Mesangial cell (primary cell): ENCODE results near the gene HTR2B. TPM values are rescaled to one million over a fixed set of nuclear protein-coding genes. Genes with fewer than 3 reads are reported as not detected.

Experiments used
- total RNA-seq: library from RNA; depleted of rRNA; stranded (reverse); fragments of >200 nt; gene quantifications from 2 replicates; pipeline ENCODE4 v1.2.3, GENCODE V29; 2015

The HTR2B gene
- 0.33 and 2.0 TPM in 2 replicates for total RNA-seq

GRCh38 chr2:231124838-231125568 is at the start of gene HTR2B:
HTR2B (minus strand) TSS chr2:231125042; CDS start chr2:231123764, 1,278 bp downstream.

Other genes starting within 250 kb of the HTR2B start
- not detected in 2 replicates for gene GPR55, start 199.8 kb downstream of the HTR2B start, total RNA-seq
- gene SPATA3, start 128.9 kb downstream of the HTR2B start, total RNA-seq: not detected in 2 replicates
- under 0.01 and 0.16 TPM in 2 replicates for gene C2orf72, start 87.5 kb downstream of the HTR2B start, total RNA-seq
- 36.1 and 84.2 TPM in 2 replicates for gene PSMD1, start 68.2 kb downstream of the HTR2B start, total RNA-seq
- gene ARMC9, start 73.6 kb upstream of the HTR2B start, total RNA-seq: 16.3 and 45.0 TPM in 2 replicates